SKM-1 (cell line): ENCODE data around the gene TBC1D17.
A peak's percentile ranks its signal among the peaks of the same experiment; 100 is the strongest.

Experiments used
- DNase-seq: peaks from one replicate; lab custom pipeline; 2025; ENCODE audit not compliant: unreplicated experiment; lab: John Stamatoyannopoulos, UW

TBC1D17 gene

DNA sequence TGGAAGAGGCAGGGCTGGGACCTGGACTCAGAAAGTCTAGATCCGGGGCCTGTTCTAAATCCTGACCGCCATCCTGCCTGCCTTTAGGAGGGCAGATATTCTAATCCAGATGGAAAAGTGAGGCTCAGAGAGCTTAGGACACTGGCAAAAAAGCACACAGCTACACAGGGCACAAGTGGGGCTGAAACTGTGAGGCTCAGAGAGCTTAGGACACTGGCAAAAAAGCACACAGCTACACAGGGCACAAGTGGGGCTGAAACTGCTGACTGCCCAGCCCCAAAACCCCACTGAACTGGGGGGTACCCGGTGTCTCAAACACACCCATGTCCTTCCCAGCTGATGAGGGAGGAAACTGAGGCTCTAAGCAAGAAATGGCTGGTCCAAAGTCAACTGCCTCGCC lies 2.3 kb upstream of the TBC1D17 start:
- DNase-seq, result no peak

GRCh38 chr19:49875857-49876421 lies 1.6 kb upstream of the TBC1D17 start:
- no peak for DNase-seq

- DNase-seq, result peak; percentile 66
Measured at GRCh38 chr19:49876422-49877019, 981 bp upstream of the TBC1D17 start.

- peak; percentile 38 for DNase-seq
Measured at GRCh38 chr19:49877879-49878743, 609 bp downstream of the TBC1D17 start.

DNA sequence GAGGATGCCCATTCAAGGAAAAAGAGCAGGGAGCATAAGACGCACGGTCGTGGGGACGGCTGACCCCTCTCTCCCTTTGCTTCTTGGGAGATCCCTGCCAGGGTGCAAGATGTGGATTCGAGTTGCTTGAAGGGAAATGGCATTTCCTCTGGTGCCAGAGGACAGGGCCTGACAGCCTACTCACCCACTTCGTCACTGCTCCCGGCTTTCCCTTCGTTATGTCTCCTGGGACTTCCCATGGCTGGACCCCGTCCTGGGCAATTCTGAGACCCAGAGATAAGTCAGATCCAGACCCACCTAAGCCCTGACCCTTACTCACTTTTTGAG lies 1.2 kb downstream of the TBC1D17 start:
- DNase-seq, result no peak

DNA sequence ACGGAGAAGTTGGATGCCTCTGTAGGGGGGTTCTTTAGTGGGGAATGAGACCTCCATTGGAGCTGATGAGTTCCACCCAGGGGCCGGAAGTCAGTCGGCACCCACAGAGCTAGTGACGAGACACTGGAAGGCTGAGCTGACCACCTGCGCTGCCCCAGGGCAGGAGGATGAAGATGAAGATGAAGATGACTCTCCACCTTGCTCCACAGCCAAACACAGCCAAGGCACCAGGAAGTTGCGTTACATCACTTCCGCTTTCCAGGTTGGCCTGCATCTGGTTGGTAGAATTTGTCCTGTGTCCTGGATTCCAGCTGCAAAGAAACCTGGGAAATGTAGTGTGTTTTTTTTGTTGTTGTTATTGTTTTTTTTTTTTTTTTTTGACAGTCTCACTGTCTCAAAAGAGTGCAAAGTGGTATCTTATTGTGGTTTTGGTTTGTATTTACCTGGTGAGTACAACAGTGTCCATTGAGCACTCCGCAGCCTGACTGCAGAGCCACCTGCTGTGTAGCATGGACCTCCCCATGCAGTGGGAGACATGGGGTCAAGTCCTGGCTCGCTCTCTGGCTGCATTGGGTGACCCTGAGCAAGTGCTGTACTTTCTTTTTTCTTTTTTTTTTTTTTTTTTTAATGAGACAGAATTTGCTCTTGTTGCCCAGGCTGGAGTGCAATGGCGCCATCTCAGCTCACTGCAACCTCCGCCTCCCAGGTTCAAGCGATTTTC lies 1.9 kb downstream of the TBC1D17 start:
- no peak for DNase-seq

GRCh38 chr19:49880162-49880869 lies 2.8 kb downstream of the TBC1D17 start:
- no peak for DNase-seq

GRCh38 chr19:49881186-49881585 lies 3.7 kb downstream of the TBC1D17 start:
- no peak for DNase-seq

GRCh38 chr19:49881672-49882394 lies 4.3 kb downstream of the TBC1D17 start:
- DNase-seq, result no peak

DNA sequence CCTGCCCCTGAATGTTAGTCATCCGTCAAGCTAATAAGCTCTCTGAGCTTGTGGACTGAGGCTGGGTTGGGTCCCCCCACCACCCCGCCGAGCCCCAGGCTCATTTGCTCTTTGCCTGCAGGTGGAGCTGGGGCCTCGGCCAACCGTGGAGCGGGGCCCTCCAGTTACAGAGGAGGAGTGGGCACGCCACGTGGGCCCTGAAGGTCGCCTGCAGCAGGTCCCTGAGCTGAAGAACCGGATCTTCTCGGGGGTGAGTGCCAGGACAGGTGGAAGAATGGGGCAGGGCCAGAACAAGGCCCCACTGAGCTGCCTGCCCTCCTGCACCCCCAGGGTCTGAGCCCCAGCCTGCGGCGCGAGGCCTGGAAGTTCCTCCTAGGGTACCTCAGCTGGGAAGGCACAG lies 5.1 kb downstream of the TBC1D17 start:
- no peak for DNase-seq

DNA sequence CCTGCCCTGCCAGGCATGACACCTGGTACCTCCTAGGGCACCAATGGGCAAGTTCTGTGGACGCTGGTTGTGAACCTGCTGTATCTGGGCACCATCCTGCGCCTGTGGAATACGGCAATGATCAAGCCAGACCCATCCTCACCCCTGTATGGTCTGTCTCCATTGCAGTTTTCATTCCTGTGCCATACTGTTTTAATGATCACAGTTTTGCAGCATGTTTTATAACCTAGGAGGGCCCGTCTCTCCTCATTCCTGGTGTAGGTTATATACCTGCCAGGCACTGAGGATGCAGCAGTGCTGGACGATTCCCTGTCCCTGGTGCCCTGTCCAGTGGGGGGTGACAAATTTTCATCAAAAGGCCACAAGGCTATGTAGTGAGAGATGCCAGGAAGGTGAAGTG lies 5.6 kb downstream of the TBC1D17 start:
- no peak for DNase-seq

DNA sequence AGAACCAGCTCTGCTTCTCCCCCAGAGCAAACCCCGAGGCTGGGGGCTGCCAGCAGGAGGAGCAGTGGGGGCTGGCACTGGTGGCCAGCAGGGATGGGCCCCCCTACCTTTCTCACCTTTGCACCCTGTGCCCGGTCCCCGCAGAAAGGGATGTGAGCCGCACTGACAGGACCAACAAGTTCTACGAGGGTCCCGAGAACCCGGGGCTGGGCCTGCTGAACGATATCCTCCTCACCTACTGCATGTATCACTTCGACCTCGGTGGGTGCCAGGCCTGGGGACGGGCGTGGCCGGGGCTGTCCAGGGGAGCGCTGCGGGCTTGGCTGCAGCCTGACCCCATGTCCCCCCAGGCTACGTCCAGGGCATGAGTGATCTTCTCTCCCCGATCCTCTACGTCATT lies 6.6 kb downstream of the TBC1D17 start:
- no peak for DNase-seq

DNA sequence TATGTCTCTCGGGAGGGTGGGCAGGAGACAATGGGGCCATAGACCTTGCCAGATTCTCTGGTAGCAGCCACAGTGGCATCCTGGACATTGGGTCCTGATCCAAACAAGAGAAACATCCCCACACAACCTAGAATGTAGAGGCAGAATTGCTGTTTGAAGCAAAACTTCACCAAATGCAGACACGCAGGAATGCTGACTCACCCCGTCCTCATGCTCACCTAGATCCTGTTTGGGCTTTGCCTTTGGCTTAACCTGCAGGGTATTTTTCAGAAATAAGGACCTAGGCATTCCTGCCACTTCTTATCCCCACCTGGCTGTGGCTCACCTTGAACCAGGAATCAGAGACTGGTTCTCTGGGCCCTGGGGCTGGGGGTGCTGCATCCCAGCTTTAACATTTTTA lies 7.3 kb downstream of the TBC1D17 start:
- DNase-seq, result no peak

DNA sequence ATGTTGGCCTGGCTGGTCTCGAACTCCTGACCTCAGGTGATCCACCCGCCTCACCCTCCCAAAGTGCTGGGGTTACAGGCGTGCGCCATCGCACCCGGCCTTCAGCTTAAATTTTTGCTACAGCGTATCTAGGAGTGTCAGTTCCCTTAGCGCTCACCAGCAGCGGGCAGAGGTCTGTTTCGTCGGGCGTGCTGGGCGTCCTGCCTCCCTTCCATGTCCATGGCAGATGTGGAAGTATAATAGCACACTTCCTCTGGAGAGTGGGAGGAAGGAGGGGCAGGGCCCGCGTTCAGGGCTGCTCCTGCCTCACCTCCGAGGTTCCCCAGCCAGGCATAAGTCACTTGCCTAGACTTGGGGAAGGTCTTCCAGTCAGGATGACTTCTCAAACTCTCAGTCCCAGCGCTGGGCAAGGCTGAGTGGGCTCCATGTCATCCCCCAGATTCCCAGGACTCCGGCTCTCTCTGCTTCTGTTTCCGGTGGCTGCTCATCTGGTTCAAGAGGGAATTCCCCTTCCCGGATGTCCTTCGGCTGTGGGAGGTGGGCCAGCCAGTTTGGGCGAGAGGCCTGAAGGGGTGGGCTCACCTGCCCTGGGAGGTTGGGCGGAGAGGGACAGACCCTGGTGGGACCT lies 9.6 kb downstream of the TBC1D17 start:
- no peak for DNase-seq

DNA sequence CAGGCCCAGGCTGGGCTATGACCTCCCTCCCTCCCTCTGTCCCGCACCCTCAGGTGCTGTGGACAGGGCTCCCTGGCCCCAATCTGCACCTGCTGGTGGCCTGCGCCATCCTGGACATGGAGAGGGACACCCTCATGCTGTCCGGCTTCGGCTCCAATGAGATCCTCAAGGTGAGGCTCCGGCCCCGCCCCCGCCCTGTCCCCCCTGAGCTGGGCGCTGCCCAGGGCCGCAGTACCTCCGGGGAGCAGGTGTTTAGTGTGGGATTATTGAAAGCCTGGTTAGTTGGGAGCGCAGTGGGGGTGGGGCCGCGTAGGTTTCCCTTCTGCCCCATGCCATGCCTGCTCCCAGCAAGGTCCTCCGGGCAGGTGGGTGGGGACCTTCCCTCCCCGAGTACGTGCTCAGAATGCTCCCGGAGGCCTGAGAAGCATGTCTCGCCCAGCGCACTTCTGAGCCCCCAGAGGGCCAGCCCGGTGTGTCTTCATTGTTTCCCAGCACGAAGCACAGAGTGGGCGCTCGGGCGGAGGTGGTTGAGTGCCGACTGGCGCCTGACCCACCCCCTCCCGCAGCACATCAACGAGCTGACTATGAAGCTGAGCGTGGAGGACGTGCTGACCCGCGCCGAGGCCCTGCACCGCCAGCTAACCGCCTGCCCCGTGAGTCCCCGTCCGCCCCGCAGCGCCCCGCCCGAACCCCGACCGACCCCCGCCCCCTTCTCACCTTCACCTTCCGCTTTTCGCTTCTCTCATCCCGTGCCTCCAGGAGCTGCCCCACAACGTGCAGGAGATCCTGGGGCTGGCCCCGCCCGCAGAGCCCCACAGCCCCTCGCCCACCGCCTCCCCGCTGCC lies 10.4 kb downstream of the TBC1D17 start:
- DNase-seq, result no peak

DNA sequence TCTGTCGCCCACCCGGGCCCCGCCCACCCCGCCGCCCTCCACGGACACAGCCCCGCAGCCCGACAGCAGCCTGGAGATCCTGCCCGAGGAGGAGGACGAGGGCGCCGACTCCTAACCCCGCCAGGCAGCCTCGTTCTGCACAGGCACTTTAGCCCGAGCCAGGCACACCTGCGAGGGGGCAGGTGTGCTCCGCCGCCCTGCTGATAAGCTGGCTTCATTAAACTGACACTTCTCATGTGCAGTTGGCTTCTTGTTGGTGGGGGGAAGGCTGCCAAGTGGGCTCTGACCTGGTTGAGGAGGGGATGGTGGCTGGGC lies 11.0 kb downstream of the TBC1D17 start:
- DNase-seq, result no peak

GRCh38 chr19:49889038-49889686 lies 11.7 kb downstream of the TBC1D17 start:
- DNase-seq, result no peak

DNA sequence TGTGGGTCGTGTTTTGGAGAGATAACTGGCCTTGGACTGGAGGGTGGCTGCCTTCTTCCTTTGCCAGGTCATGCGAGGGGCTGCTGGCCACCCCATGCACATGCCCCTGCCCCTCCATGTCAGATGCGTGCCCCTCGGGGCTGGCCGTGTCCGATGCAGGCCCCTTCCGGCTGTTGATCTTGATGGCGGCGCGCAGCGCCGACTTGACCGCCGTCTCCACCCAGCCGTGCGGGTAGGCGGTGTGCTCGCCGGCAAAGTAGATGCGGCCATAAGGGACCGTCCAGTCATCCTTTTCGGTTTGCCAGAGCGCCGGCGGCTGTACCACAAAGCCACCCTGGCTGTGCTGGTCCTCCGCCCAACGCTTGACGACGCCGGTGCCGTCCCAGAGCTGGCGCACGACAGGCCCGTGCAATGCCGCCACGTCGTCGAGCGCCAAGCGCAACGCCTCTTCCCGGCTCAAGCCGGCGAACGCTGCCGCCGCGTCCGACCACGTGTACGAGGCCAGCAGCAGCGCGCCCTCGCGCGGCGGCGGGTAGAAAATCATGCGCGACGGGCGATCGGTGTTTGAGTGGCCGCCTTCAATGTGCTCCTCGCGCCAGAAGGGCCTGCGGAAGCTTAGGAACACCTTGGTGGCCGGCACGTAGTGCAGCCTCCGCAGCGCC lies 12.3 kb downstream of the TBC1D17 start:
- DNase-seq, result no peak
